ENCODE measurements around the gene BNIPL.
A peak's percentile ranks its signal among the peaks of the same experiment; 100 is the strongest.

BNIPL gene

DNA sequence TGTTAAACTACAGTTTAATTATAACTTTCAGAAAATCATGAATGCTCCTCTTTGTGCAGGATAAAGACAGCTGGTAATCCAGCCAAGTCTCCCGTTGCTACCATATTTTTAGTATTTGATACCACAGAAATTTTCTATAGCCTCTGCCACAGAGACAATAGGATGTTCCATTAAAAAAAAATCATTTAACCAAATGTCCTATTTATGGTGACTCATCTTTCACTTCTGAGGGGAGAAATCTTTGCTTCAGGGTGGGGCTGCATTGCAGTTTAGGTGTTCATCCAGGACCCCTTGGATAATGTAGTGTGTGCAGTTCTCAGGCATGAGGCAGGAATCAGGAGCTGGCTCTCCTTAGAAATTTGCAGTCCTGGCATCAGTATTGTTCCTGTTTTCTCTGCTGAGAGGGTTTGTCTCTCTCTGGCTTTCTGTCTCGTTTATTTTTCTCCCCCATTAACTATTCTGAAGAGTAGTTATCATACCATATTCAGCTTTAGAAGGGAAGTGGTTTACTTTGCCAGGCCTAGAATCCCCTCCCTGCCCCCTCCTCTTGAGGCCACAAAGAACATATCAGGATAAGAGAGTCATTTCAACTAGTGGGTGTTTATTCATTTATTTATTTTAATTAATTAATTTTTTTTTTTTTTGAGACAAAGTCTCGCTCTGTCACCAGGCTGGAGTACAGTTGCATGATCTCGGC lies 25.1 kb upstream of the BNIPL start:
- DNase-seq = no peak

GRCh38 chr1:151012684-151013471 lies 23.5 kb upstream of the BNIPL start:
- no peak for DNase-seq

DNA sequence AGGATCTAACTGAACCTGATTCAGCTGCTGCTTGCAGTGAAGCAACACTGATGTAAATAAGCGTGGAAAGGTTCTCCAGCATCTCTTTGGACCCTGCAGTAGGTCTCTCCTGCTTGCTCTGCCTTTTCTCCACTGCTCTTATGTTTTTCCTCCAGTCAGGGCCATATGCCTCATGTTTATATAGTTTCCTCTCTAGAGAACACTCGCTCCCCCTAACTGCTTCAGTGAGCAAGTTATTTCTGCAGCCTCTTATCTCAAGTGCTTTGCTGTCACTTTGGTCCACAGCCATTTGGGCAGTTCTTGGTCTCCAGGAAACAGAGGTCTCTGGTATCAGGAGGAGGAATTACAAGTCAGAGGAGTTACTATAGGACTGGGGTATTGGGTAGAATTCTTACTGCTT lies 22.9 kb upstream of the BNIPL start:
- DNase-seq = no peak

DNA sequence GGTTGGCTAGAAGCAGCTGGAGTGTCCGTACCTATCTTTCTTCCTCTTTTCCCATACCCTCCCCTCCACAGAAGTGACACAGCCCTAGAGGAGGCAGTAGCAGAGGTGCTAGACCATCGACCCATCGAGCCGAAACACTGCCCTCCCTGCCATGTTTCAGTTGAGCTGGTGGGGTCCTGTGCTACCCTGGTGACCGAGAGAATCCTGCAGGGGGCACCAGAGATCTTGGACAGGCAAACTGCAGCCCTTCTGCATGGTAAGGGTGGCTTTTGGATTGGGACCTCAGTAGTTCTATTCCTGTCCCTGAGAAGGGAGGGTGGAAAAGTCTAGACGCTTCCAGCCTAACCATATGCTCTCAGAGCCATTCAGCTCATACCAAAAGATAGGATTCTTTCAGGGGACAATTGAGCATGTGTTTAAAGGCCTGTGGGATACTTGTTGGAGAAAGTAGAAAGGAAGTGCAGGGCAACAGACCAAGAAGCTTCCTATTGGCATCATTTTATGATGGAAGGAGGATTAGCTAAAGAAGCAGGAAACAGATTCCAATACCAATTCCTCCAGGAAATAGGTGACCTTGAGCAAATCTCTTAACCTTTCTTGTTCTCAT lies 11.7 kb upstream of the BNIPL start:
- DNase-seq = peak; percentile 88

GRCh38 chr1:151026460-151026859 lies 9.9 kb upstream of the BNIPL start:
- DNase-seq = no peak

GRCh38 chr1:151032164-151032563 lies 4.2 kb upstream of the BNIPL start:
- DNase-seq = no peak

GRCh38 chr1:151035167-151035566 lies 1.2 kb upstream of the BNIPL start:
- DNase-seq = no peak

DNA sequence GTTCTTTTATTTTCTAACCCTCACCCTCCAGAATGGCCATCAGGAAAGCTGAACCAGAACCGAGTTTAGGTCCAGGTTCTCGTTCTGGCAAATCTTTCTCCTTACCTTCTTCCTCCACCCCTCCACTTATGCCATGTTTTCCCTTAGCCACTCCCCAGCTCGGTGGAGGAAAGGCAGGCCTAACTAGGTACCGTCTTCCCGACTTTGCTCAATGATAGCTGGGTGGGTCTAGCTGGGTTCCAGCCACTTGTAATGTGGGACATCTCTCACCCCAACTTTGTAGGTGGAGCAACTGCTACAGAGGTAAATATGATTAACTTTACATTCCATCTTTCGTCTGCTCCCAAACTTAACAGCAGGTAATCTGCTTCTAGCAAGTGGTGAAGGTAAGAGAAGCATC lies 646 bp downstream of the BNIPL start:
- DNase-seq = no peak

DNA sequence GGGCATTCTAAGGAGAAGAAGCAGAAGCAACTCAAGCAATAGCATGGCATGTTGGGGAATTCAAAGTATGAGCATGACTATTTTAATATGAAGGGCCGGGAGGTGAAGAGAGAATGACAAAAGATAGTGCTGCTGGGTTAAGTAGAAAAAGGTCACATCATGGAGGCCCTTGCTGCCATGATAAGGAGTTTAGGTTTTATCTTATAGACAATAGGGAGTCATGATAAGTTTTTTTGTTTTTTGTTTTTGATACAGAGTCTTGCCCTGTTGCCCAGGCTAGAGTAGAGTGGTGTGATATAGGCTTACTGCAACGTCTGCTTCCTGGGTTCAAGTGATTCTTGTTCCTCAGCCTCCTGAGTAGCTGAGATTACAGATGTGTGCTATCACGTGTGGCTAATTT lies 3.1 kb downstream of the BNIPL start:
- DNase-seq = no peak

DNA sequence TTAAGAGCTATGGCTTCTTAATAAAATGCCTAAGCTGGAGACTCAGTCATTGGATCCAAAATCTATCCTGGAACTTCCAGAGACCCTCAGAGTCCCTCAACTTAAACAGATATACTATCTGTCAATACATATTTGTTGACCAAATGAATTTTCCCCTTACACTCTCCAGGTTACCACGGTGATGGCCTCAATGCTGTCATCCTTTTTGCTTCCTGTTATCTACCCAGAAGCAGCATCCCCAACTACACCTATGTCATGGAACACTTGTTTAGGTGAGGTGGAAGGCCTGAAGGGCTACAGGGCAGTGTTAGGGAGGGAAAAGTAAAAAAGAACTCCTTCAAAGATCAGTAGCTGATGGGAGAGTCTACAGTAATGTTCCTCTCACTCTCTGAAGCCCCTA lies 6.8 kb downstream of the BNIPL start:
- DNase-seq = no peak

GRCh38 chr1:151047591-151047924 lies 11.2 kb downstream of the BNIPL start, which contains the start of gene C1orf56:
TSS of gene C1orf56 (plus strand) at chr1:151047751. CDS start at chr1:151047848, 97 bp downstream.
- peak; percentile 89 for DNase-seq

DNA sequence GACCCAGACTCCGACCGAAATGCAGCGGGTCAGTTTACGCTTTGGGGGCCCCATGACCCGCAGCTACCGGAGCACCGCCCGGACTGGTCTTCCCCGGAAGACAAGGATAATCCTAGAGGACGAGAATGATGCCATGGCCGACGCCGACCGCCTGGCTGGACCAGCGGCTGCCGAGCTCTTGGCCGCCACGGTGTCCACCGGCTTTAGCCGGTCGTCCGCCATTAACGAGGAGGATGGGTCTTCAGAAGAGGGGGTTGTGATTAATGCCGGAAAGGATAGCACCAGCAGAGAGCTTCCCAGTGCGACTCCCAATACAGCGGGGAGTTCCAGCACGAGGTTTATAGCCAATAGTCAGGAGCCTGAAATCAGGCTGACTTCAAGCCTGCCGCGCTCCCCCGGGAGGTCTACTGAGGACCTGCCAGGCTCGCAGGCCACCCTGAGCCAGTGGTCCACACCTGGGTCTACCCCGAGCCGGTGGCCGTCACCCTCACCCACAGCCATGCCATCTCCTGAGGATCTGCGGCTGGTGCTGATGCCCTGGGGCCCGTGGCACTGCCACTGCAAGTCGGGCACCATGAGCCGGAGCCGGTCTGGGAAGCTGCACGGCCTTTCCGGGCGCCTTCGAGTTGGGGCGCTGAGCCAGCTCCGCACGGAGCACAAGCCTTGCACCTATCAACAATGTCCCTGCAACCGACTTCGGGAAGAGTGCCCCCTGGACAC lies 11.7 kb downstream of the BNIPL start:
- DNase-seq = peak; percentile 78

GRCh38 chr1:151048645-151049032 lies 12.3 kb downstream of the BNIPL start:
- no peak for DNase-seq

DNA sequence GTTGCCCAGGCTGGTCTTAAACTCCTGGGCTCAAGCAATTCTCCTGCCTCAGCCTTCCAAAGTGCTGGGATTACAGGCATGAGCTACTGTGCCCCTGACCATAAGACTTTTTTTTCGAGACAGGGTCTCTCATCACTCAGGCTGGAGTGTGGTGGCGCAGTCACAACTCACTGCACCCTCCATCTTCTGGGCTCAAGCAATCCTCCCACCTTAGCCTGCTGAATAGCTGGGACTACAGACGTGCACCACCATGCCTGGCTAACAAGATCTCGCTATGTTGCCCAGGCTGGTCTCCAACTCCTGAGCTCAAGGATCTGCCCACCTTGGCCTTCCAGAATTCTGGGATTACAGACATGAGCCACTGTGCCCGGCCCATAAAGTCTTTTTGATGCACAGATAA lies 13.1 kb downstream of the BNIPL start:
- DNase-seq = no peak

DNA sequence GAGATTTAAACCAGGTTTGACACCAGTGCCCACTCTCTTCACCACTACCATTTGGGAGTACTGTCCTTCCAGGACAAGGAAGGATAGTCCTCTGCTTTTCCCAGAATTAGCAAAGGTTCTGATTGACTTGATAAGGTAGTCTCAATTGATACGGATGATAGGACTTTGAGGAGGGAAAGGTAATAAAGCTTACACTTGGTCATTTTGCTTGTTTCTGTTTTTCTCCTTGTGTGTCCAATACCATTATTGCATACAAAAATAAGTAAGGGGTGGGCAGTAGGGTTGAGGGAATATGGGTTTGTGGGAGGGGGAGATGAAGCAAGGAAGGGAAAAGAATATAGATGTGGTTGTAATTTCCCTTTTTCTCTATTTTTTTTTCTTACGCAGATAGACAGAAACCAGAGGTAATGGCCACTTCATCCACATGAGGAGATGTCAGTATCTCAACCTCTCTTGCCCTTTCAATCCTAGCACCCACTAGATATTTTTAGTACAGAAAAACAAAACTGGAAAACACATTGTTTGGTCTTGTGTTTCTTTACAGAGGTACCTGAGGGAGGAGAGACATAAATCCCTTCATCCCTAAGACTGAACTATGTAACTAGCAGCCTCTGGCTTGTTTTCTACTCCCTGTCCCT lies 13.8 kb downstream of the BNIPL start:
- no peak for DNase-seq

DNA sequence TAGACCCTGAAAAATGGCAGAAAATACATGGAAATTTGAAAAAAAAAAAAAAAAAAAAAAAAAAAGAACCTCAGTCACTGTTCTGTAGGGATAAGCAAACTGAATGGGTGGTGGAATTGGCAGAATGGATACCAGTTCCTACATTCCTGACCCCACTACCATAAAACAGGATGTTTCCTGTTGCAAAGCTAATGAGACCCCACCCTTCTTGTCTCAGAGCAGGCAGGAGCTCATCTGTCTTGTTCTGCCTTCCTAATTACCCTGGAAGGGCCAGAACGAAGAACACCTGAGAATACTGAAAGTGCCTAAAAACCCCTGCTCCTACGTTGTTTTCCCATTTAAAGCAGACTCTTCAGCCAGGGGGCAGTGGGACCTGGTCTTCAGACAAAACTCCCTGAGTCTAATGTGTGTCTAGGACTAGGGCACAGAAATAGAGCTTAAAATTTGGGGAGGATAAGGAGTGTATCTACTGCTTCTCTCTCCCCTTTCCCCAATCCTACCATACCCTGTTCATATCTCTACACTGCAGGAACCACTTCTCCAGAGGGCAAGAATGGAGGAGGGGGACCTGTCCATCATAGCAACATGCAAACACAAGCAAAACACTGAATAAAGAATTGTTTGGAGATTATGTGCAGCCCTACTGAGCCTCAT lies 15.1 kb downstream of the BNIPL start:
- DNase-seq = no peak

DNA sequence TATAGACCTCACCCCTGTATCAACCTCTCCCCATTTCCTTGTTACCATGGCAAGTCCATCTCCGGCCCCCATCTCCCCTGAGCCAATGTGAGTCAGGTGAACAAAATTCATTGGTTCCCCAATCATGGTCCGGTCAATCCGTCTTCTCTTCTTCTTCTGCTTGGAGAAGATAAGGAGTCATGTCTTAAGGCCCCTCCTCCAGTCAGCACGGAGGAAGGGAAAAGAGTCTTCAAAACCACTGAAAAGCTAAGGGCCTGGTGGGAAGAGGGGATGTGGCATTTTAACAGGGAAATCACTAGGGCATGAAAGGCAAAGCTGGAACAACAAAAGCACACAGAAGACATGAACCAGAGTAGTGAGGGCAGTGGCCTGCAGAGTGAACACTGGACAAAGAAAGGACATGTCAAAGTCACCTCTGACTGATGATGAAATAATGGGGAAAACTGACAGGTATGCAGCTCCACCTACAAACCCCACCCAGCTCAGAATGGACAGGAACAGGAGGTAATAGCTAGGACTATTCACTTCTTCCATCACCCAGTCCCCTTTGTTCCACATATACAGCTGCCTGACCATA lies 18.7 kb downstream of the BNIPL start:
- DNase-seq = no peak

GRCh38 chr1:151055581-151055980 lies 19.2 kb downstream of the BNIPL start:
- no peak for DNase-seq

DNA sequence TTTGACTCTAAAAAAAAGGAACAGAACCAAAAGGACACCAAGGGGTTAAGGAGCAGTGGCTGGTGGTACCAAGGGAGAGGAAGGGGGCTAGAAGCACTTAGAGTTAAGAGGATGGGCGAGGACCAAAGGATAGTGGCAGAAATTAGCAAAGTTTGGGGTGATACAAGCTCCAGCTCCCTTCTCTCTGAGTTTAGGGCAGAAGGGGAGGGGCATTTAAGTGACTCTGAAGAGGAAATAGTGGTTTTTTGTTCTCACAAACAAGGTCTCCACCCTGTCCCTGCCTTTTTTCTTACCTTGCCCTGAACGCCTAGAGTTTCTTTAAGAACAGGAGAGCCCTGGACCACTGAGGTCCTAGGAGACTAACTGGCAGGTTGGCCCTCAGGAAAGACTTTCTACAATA lies 19.8 kb downstream of the BNIPL start:
- DNase-seq = no peak

DNA sequence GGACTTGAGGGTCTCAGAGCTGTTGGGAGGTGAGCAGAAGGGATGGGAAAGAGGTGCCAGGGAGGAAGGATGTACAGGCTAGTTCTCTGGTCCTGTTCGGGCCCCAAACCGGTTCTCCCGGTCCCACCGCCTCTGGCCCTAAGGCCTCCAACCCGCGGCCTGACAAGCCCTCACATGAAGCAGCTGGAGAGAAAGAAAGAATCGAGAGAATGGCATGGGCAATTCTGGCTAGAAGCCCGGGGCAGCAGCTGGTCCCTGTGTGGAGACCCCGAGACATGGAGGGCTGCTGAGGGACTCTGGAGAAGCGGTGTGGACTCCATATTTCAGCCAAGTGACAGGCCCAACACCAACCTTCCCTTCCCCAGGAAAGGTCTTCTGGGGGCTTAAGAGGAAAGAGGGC lies 22.3 kb downstream of the BNIPL start:
- DNase-seq = peak; percentile 88

DNA sequence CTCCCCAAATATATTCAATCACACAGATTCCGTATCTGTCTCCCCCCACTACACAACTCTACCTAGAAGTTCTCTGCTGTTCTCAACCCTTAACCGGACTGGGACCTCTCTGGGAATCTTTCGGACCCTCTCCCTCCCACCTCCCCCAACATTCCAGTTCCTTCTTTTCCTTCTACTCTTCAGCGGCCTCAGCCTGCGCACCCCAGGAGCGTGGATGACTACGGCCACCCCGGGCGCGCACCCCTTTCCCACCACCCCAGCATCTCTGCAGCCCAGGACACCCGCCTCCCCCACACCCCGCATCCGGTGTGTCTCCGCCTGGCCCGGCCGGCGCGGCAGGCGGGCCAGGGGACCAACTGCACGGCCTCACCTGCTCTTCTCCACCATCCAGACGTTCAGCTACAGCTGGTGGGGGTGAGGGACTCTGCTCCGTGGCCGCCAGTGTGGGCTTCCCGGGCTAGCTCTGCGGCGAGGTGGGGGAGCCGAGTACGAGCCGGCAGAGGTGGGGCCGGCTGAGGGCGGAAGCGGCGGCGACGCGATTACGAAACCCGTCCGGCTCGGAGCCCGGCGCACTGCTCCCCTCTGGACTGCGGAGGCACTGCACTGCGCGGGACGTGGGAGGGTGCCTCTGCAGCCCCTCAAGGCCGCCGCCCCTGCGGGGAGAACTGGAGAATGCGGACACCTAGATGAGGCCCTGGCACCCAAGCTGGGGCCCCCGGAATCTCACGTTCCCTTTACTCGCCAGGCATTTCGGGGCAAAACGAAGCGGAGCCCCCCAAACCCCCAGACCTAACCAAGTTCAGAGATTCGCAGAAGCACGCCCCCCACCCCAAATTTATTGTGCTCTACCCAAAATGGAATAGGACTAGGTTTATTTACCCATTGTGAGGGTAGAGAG lies 23.0 kb downstream of the BNIPL start, which contains the start of gene CDC42SE1:
Gene CDC42SE1, minus strand, starts transcription at position 514 of the 898 bp plus-strand sequence. CDS start 3,892 bp downstream, outside the sequence.
- DNase-seq = peak; percentile 90

Data from islet precursor cell (in vitro differentiated cells).